Left lung (tissue), 10 donors: ENCODE data around the gene OSBPL5. TPM values are rescaled to one million over a fixed set of nuclear protein-coding genes. Genes with fewer than 3 reads are reported as not detected.

Experiments used
- ATAC-seq: fragments of 200-7000 bp; cut with Tn5 transposase; one replicate; pipeline ENCODE4 v1.9.1; 2020; ENCODE audit warnings: moderate library complexity
- DNase-seq, 4 donors: peaks; one replicate each; pipeline ENCODE4 v3.0.0-alpha.2; 2013 to 2020
- H3K27ac ChIP-seq, 2 donors: fragments of 200-600 bp; sonication (generic) in 1 of 2; one replicate each; pipeline versions ENCODE4 v1.5.0 to v1.8.0; 2020 to 2021
- H3K27me3 ChIP-seq, 2 donors: fragments of 200-600 bp; sonication (generic) in 1 of 2; one replicate each; pipeline versions ENCODE4 v1.5.0 to v1.8.0; 2020 to 2021
- H3K36me3 ChIP-seq, 2 donors: fragments of 200-600 bp; sonication (generic) in 1 of 2; one replicate each; pipeline versions ENCODE4 v1.5.0 to v1.8.0; 2020 to 2021
- H3K4me1 ChIP-seq, 2 donors: fragments of 200-600 bp; one replicate each; pipeline ENCODE4 v1.8.0; 2021
- H3K4me3 ChIP-seq, 2 donors: fragments of 200-600 bp; sonication (generic) in 1 of 2; one replicate each; pipeline versions ENCODE4 v1.5.0 to v1.8.0; 2020 to 2021; ENCODE audit warnings: mild to moderate bottlenecking in 1 of 2
- H3K9me3 ChIP-seq, 2 donors: fragments of 200-600 bp; sonication (generic) in 1 of 2; one replicate each; pipeline versions ENCODE4 v1.5.0 to v1.8.0; 2020 to 2021
- intact Hi-C, 2 donors: fragments of 100-400 bp; cut with DNase I; formaldehyde crosslinking; loops; one replicate each; pipeline versions ENCODE4 v1.11.2 to v1.14.2; 2022
- polyA plus RNA-seq, 6 donors: library from polyadenylated mRNA; unstranded; fragments of 120-200 nt; gene quantifications; one replicate each; pipeline ENCODE4 v1.2.1, GENCODE V29; 2013; ENCODE audit not compliant: insufficient read length in 6 of 6
- total RNA-seq, 2 donors: library from RNA; stranded (reverse); fragmentation: NEBNext Ultra II Directional; extraction: Animal tissue kit (Norgen Biotek cat#: 25700); gene quantifications; one replicate each; pipeline ENCODE4 v1.2.1, GENCODE V29; 2021
- TF ChIP-seq, protein P1 (sequence below), 2 donors: fragments of 200-600 bp; sonication (generic) in 1 of 2; IDR thresholded peaks; one replicate each; pipeline versions ENCODE4 v1.5.0 to v1.8.0; 2021; ENCODE audit warnings: antibody characterized with exemption in 2 of 2
- donor health status: DM: no; HTN: yes; CAD: no.
- donor health status: DM: no; HTN: no; CAD: no.

The OSBPL5 gene
- total and polyA plus RNA-seq, 8 donors: 19.5 to 39.6 (median 30.4) TPM

DNA sequence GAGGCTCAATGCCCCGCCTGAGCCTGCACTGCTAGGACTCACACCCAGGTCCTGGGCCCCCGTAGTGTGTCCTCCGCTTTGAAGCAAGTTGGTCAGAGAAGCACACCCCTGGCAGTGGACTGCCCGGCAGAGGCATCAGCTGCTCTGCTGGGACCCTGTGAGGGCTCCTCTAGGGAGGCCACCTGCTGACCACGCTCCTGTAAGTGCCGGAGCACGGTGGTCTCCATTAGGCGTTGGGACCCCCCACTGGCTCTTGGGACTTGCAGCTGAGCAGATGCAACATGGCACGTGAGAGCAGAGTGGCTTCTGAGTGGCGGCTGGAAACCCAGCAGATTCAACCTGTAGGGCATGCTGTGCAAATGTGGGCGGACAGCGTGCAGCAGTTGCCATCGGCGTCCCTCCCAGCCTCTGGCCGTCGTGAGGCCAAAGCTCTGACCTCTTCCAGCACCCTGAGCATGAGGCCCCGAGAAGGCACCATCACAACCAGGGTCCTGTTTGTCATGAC lies 36.6 kb upstream of the OSBPL5 start:
- no peak overlapping the region for H3K4me3 ChIP-seq
- no peaks in the 10 kb centered on the region for H3K36me3 ChIP-seq
- intact Hi-C loops: no loop called here
- H3K9me3 ChIP-seq: no peaks in the 10 kb centered on the region
- TF ChIP-seq, protein P1, sequence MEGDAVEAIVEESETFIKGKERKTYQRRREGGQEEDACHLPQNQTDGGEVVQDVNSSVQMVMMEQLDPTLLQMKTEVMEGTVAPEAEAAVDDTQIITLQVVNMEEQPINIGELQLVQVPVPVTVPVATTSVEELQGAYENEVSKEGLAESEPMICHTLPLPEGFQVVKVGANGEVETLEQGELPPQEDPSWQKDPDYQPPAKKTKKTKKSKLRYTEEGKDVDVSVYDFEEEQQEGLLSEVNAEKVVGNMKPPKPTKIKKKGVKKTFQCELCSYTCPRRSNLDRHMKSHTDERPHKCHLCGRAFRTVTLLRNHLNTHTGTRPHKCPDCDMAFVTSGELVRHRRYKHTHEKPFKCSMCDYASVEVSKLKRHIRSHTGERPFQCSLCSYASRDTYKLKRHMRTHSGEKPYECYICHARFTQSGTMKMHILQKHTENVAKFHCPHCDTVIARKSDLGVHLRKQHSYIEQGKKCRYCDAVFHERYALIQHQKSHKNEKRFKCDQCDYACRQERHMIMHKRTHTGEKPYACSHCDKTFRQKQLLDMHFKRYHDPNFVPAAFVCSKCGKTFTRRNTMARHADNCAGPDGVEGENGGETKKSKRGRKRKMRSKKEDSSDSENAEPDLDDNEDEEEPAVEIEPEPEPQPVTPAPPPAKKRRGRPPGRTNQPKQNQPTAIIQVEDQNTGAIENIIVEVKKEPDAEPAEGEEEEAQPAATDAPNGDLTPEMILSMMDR (IDR thresholded peaks at IDR 0.05): no peak
- peaks cover 23 to 86% of the 10 kb centered on the region in 2 donors for H3K27me3 ChIP-seq
- peak in 2 of 4 donors; percentile 26 to 41 for DNase-seq
- H3K4me1 ChIP-seq: peaks cover 0 to 3% of the 10 kb centered on the region in 2 donors
- ATAC-seq: no peak
- no peak overlapping the region for H3K27ac ChIP-seq

DNA sequence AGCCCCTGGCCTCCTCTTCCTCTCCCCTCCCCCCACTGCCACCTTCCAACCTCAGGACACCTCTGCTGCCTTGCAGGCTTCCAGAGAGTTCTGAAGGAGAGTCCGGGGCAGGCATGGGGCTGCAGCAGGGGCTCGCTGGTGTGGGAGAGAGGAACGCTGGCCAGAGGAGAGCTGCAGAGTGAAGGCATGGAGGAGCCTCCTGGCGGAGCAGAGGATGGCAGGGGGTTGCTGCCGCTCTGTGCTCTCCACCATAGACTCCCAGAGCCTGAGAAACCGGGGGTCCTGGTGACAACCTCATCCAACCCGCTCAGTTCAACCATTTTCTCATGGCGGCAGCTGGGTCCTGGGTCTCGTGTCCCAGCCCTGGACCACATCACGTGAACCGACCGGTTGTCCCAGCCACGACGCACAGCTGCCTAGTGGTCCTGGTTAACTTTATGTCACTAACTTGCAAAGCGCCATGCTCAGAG lies 36.0 kb upstream of the OSBPL5 start:
- no peak overlapping the region for H3K4me3 ChIP-seq
- no peaks in the 10 kb centered on the region for H3K36me3 ChIP-seq
- TF ChIP-seq, protein P1 (IDR thresholded peaks at IDR 0.05): no peak
- intact Hi-C loops: no loop called here
- no peak overlapping the region for H3K27ac ChIP-seq
- H3K27me3 ChIP-seq: peaks cover 23 to 86% of the 10 kb centered on the region in 2 donors
- ATAC-seq (no peak), DNase-seq (peak in 2 of 4 donors; percentile 20 to 50)
- H3K4me1 ChIP-seq: peaks cover 0 to 3% of the 10 kb centered on the region in 2 donors
- no peaks in the 10 kb centered on the region for H3K9me3 ChIP-seq

DNA sequence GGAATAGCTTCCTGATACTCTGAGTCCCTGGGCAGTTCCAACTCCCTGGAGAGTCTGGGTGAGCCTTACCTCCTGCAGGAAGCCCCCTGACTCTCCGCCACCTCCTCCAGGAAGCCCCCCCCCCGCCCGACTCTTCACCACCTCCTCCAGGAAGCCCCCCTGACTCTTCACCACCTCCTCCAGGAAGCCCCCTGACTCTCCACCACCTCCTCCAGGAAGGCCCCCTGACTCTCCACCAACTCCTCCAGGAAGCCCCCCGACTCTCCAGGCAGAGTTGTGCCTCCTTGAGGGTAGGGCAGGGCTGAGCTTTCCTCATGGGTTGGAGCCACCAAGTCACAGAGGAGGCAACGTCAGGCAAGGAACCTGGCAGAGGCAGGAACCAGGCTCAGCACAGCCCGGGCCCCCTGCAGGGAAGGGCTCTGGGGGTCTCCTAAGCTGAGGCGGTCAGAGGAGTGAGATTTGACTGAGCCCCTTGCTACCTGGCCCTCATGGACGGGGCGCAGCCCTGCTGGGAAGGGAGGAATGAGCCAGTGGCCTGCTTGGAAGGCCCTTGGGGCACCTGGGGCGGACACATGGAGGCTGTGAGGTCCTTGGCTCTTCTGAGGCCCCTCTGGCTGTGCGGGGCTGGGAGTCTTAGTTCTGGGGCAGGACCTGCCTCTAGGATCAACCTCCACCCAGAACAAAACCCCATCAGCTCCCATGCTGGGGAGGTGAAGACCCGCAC lies 35.4 kb upstream of the OSBPL5 start:
- DNase-seq: peak in 2 of 4 donors; percentile 19 to 58
- Histone ChIP-seq H3K4me3 (no peak overlapping the region), H3K36me3 (no peaks in the 10 kb centered on the region), H3K27ac (no peak overlapping the region), H3K27me3 (peaks cover 23 to 88% of the 10 kb centered on the region in 2 donors), H3K4me1 (peaks cover 0 to under 1% of the 10 kb centered on the region in 2 donors), H3K9me3 (no peaks in the 10 kb centered on the region)
- intact Hi-C loops: no loop called here
- ATAC-seq: no peak
- TF ChIP-seq, protein P1 (IDR thresholded peaks at IDR 0.05): no peak

DNA sequence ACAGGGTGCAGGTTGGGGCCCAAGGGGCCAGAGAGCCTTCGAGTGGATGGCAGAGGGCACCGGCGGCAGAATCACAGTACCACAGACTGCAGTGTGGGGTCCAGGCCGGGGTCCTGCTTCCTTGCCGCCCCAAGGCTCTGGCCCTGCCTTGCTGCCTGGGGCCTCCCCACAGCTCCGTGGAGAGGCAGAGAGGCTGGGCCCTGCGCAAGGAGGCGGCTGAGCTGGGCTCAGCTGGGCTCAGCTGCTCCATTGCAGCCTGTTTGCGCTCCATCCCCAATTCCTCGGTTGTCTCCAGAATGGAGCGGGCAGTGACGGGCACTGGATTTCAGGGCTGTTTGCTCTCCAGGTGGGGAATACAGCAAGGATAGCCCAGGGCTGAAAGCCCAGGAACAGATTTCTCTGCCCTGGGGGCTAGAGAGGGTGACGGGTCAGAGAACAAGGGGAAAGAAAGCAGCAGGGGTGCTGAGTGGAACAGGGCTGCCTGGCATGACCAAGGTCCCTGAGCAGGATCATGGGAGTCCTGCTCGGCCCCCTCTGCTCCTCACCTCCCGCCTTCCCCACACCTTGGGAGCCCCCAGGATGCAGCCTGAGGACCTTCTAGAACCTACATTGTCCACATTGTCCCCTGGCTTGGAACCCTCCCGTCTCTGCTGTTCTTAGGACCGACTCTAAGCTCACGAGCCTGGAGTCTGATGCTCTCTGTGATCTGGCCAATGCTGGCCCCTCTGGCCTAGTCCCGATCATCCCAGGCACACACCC lies 34.6 kb upstream of the OSBPL5 start:
- Histone ChIP-seq H3K27ac (no peak overlapping the region), H3K27me3 (peaks cover 23 to 84% of the 10 kb centered on the region in 2 donors), H3K36me3 (no peaks in the 10 kb centered on the region), H3K9me3 (no peaks in the 10 kb centered on the region), H3K4me1 (no peaks in the 10 kb centered on the region), H3K4me3 (no peak overlapping the region)
- DNase-seq (peak in 2 of 4 donors; percentile 19 to 68), ATAC-seq (no peak)
- intact Hi-C loops: no loop called here
- TF ChIP-seq, protein P1 (IDR thresholded peaks at IDR 0.05): no peak

DNA sequence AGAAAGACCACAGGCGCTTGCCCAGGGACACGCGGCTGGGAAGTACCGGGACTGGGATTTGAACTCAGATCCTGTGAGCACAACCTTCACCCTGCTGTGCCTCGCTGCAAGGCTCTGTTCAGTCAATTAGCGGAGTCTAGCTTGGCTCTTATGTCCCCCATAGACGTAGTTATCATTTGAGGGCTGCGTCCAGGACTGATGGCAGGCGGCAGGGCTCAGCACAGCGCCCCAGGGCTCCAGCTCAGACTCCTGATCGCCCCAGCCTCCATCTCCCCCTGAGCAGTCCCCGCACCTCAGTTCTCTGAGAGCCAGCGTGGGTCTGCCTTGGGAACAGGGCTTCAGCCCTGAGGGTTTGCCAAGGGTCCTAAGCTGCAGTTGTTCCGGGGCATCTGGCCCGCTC lies 33.7 kb upstream of the OSBPL5 start:
- intact Hi-C loops: no loop called here
- Histone ChIP-seq H3K27ac (no peak overlapping the region), H3K9me3 (no peaks in the 10 kb centered on the region), H3K4me3 (no peak overlapping the region), H3K4me1 (no peaks in the 10 kb centered on the region), H3K36me3 (no peaks in the 10 kb centered on the region), H3K27me3 (peaks cover 23 to 75% of the 10 kb centered on the region in 2 donors)
- TF ChIP-seq, protein P1 (IDR thresholded peaks at IDR 0.05): no peak
- ATAC-seq (no peak), DNase-seq (peak in 2 of 4 donors; percentile 19 to 42)
